ENCODE data around the gene ZNF608.

The ZNF608 gene

DNA sequence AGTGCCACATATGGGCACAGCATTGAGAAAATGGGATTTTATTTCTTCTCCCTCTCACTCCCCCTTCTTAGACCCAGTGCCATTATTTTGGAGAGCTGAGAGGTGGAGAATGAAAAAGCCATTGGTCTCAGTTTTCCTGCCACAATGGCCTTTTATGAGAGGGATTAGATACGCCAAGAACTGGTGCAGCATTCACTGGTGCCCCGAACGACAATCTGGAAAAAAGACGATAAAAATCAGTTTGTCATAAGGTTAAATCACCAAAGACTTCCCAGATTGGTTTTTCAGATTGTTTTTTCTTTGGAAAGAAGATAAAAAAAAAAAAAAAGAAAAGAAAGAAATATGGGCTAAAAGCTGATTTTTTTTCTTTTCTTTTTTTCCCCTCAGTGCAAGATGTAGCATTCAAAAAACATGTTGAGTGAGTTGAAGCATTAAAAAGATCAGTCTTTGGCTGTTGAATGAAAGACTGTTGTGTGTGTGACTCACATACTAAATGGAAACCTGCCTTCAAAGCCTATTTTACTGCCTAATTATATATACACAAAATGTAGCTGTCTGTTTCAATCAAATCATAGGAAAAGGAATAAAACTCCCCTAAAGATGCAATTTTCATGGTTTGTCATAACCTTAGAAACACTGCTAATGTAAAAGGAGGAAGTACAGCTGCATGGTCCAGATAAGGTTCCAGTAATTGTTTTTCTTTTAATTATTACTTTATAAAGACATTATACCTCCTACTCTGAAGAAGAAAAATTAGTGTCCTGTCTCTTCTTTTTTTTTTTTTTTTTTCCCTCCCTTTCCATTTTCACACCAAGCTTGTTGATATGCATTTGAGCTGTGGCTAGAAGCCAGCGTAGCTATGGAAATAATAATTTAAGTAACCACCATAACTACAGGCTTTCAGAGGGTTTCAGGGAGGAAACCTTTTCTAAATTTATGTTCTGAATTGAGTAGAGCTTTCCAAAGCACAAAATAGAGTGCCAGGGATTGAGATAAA lies 27.2 kb upstream of the ZNF608 start:
- Histone ChIP-seq H3K9me3 (no peaks in the 10 kb centered on the region), H3K27ac (no peak overlapping the region), H3K36me3 (no peaks in the 10 kb centered on the region), H3K4me1 (no peaks in the 10 kb centered on the region), H3K27me3 (no peaks in the 10 kb centered on the region), H3K4me3 (no peak overlapping the region)
- no peak for DNase-seq
- TF ChIP-seq, protein P1, sequence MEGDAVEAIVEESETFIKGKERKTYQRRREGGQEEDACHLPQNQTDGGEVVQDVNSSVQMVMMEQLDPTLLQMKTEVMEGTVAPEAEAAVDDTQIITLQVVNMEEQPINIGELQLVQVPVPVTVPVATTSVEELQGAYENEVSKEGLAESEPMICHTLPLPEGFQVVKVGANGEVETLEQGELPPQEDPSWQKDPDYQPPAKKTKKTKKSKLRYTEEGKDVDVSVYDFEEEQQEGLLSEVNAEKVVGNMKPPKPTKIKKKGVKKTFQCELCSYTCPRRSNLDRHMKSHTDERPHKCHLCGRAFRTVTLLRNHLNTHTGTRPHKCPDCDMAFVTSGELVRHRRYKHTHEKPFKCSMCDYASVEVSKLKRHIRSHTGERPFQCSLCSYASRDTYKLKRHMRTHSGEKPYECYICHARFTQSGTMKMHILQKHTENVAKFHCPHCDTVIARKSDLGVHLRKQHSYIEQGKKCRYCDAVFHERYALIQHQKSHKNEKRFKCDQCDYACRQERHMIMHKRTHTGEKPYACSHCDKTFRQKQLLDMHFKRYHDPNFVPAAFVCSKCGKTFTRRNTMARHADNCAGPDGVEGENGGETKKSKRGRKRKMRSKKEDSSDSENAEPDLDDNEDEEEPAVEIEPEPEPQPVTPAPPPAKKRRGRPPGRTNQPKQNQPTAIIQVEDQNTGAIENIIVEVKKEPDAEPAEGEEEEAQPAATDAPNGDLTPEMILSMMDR (IDR thresholded peaks at IDR 0.05): no peak
- intact Hi-C loops (cut with DNase I; ENCODE audit: low total_unique reads): no loop called here

DNA sequence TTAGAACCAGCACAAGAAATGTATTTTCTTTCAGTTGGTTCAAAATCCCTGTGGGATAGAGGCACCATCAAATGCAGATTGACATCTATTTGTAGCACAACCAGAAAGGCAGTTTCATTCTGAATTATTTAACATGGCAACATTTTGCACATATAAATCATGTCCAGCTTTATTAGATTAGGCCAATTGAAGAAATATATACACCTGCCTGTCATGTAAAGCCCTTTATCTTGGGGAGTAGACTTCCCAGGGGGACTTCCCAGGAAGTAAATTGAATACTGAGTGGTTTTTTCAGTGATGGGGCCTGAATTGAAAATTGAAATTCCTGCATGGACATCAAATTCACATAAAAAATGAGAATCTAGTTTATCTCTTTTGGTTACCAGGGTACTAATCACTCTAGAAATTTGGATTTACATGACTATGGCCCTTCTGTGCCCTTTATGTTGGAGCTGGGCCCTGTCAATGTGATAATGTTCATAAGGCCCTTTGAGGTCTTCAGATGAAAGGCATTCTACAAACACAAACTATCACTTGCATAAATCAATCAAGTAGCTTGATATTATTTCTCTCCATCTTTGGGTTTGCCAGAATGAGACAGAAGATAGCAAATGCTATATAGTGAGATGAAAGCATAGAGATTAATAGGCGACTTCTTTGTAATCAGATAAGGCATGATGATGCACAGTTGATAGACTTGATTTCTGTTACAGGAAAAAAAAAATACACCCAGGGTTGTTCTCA lies 26.2 kb upstream of the ZNF608 start:
- no peak overlapping the region for H3K27ac ChIP-seq
- no peaks in the 10 kb centered on the region for H3K36me3 ChIP-seq
- H3K4me1 ChIP-seq: no peaks in the 10 kb centered on the region
- no peaks in the 10 kb centered on the region for H3K27me3 ChIP-seq
- TF ChIP-seq, protein P1 (IDR thresholded peaks at IDR 0.05): no peak
- no peak overlapping the region for H3K4me3 ChIP-seq
- DNase-seq: no peak
- intact Hi-C loops (cut with DNase I; ENCODE audit: low total_unique reads): no loop called here
- no peaks in the 10 kb centered on the region for H3K9me3 ChIP-seq

DNA sequence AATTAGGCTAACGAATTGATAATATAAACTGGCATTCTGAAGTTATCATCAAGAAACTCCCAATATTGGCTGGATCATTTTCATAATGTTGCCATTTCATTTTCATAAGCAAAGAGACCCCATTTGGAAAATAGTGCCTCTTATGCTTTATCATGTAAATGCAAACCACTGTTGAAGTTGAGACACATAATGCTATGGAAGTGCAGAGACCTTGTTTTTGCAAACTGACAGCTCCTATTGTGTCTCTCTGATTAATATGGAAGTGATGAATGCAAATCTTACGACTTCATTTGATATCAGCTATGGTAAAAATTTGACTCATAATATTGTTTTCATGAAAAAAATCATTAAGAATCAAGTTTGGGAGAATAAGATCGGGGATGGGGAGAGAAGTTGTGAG lies 25.3 kb upstream of the ZNF608 start:
- H3K36me3 ChIP-seq: no peaks in the 10 kb centered on the region
- intact Hi-C loops (cut with DNase I; ENCODE audit: low total_unique reads): no loop called here

DNA sequence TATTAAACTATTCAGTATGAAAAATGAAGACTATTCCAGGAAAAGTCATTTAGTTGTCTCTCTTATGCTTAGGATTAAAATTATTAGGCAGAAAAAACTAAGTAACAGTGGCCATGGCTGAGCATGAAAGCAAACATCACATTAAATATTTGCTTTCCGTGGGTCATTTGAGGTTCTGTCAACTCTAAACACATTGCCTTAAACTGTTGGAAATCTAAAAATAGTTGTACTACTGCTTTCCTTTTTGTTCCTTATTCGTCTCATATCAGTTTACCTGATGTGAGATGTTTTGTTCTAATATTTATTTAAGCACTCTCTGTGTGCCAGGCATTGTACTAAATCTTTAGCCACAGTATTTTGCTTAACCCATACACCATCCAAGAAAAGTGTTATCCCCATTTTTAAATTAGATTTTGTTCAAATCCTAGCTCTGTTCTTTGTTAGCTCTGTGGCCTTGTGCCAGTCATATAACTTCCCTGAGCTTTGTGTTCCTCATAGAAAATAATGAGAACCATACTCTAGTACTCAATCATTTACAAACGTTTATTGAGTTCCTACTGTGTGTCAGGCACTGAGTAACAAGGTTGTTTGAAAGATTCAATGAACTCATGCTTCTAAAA lies 18.7 kb upstream of the ZNF608 start:
- Histone ChIP-seq H3K27ac (no peak overlapping the region), H3K27me3 (no peaks in the 10 kb centered on the region), H3K9me3 (no peaks in the 10 kb centered on the region), H3K4me1 (peaks cover 0 to 6% (median 0%) of the 10 kb centered on the region in 4 donors), H3K36me3 (no peaks in the 10 kb centered on the region), H3K4me3 (no peak overlapping the region)
- TF ChIP-seq, protein P1 (IDR thresholded peaks at IDR 0.05): no peak
- intact Hi-C loops (cut with DNase I; ENCODE audit: low total_unique reads): no loop called here
- DNase-seq: no peak

More for the DNA sequence above, 25.3 kb upstream of the ZNF608 start:
- no peak for DNase-seq
- Histone ChIP-seq H3K27me3 (no peaks in the 10 kb centered on the region), H3K27ac (no peak overlapping the region), H3K9me3 (no peaks in the 10 kb centered on the region), H3K4me3 (no peak overlapping the region), H3K4me1 (no peaks in the 10 kb centered on the region)
- TF ChIP-seq, protein P1 (IDR thresholded peaks at IDR 0.05): no peak

DNA sequence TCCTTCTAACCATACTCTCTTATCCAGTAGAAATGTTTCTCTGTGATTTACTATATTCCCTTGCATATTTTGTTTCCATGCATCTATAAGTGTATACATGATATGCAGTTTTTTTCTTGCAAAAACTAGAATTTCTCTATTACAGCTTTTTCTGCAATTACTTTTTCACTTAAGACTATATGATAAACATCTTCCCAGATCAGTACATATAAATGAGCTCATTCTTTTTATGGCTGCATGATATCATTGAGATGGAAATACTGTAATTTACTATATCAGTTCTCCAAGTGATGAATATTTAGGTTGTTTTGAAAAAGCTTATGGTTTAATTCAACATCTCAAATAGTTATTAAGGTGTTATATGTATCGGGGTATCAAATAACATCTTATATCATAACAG lies 18.1 kb upstream of the ZNF608 start:
- no peak overlapping the region for H3K4me3 ChIP-seq
- no peaks in the 10 kb centered on the region for H3K27me3 ChIP-seq
- H3K36me3 ChIP-seq: no peaks in the 10 kb centered on the region
- intact Hi-C loops (cut with DNase I; ENCODE audit: low total_unique reads): no loop called here
- no peak for DNase-seq
- H3K27ac ChIP-seq: no peak overlapping the region
- no peaks in the 10 kb centered on the region for H3K9me3 ChIP-seq
- TF ChIP-seq, protein P1 (IDR thresholded peaks at IDR 0.05): no peak
- peaks cover 0 to 6% (median 0%) of the 10 kb centered on the region in 4 donors for H3K4me1 ChIP-seq
